Heart right ventricle (tissue), 16 donors: Measurements from ENCODE around the gene SYPL2. TPM values are rescaled to one million over a fixed set of nuclear protein-coding genes. Genes with fewer than 3 reads are reported as not detected.
A peak's percentile ranks its signal among the peaks of the same experiment; 100 is the strongest.

Source experiments
- ATAC-seq, 8 donors: fragments of 200-7000 bp; cut with Tn5 transposase; one replicate each; pipeline ENCODE4 v1.9.1; 2020; ENCODE audit warnings: mild to moderate bottlenecking in 8 of 8, moderate library complexity in 8 of 8, moderate number of reproducible peaks in 1 of 8
- DNase-seq, 2 donors: peaks; one replicate each; pipeline ENCODE4 v3.0.0-alpha.2; 2020
- H3K27ac ChIP-seq, 10 donors: fragments of 200-600 bp; sonication (generic) in 2 of 10; one replicate each; pipeline versions ENCODE4 v1.5.0 to v1.8.0; 2020 to 2022; ENCODE audit warnings: mild to moderate bottlenecking in 3 of 10
- H3K27me3 ChIP-seq, 7 donors: fragments of 200-600 bp; one replicate each; pipeline ENCODE4 v1.8.0; 2021 to 2022; ENCODE audit warnings: mild to moderate bottlenecking in 2 of 7
- H3K36me3 ChIP-seq, 9 donors: fragments of 200-600 bp; sonication (generic) in 1 of 9; one replicate each; pipeline versions ENCODE4 v1.5.0 to v1.8.0; 2020 to 2022; ENCODE audit warnings: mild to moderate bottlenecking in 2 of 9
- H3K4me1 ChIP-seq, 9 donors: fragments of 200-600 bp; sonication (generic) in 1 of 9; one replicate each; pipeline versions ENCODE4 v1.5.0 to v1.8.0; 2020 to 2022; ENCODE audit warnings: mild to moderate bottlenecking in 4 of 9
- H3K4me3 ChIP-seq, 10 donors: fragments of 200-600 bp; sonication (generic) in 2 of 10; one replicate each; pipeline versions ENCODE4 v1.5.0 to v1.8.0; 2020 to 2022; ENCODE audit warnings: mild to moderate bottlenecking in 7 of 10, moderate library complexity in 2 of 10
- H3K9me3 ChIP-seq, 11 donors: fragments of 200-600 bp in 10 of 11; sonication (generic) in 2 of 11; one replicate each; pipeline versions ENCODE4 v1.5.0 to v1.8.0; 2013 to 2022; ENCODE audit warnings: mild to moderate bottlenecking in 2 of 11, control low read depth in 1 of 11, moderate library complexity in 1 of 11
- CTCF ChIP-seq, 9 donors: fragments of 200-600 bp; sonication (generic) in 2 of 9; IDR thresholded peaks; one replicate each; pipeline versions ENCODE4 v1.5.0 to v1.8.0; 2021 to 2022; ENCODE audit warnings: antibody characterized with exemption in 9 of 9, mild to moderate bottlenecking in 5 of 9, moderate library complexity in 1 of 9
- WGBS, 2 donors: extraction: QIAGEN DNeasy Blood & Tissue Kit; methylation state at CpG; one replicate each; pipeline ENCODE4 v1.1.7; 2013; ENCODE audit warnings: inconsistent platforms in 1 of 2; 5-methylcytosine and 5-hydroxymethylcytosine counted together
- intact Hi-C, 10 donors: fragments of 100-400 bp; cut with DNase I; formaldehyde crosslinking; loops; one replicate each; pipeline versions ENCODE4 v1.11.1 to v1.14.2; 2022
- polyA plus RNA-seq, 2 donors: library from polyadenylated mRNA; stranded (reverse); fragments of 200-250 nt; gene quantifications; one replicate each; pipeline ENCODE4 v1.2.3, GENCODE V29; 2013
- total RNA-seq, 10 donors: library from RNA; stranded (reverse); fragmentation: NEBNext Ultra II Directional in 3 of 10; extraction: Animal tissue kit (Norgen Biotek cat#: 25700) in 3 of 10; gene quantifications; one replicate each; pipeline versions ENCODE4 v1.2.1 to v1.2.4, GENCODE V29; 2021 to 2023
- donor health status: Arrhythmogenic right ventricular cardiomyopathy.
- donor health status: ischemic (EF 13 %, LVEDD 7.1; RV severe dilation, severe dysfunction).
- donor health status: healthy with polysubstance abuse.
- donor health status: DM: no; HTN: yes; CAD: no.
- donor health status: DM: no; HTN: no; CAD: no.
- donor health status: ischemic (EF 25% LVEDD 6.9; RV normal size, moderate dysfunction).
- donor health status: ischemic (EF 25% LVEDD 5.7; RV mildly dilated, moderate dysfunction).
- donor health status: healthy.
- donor health status: DM: yes; HTN: yes; CAD: no.
- donor health status: Ischemic cardiomyopathy.
- donor health status: ischemic (EF 35%, LVEDD 5.7; RV mildly dilated, moderate dysfunction).
- donor health status: nonischemic (EF 11% LVEDD 7.7; RV severe dilation, severe dysfunction).
- donor health status: DM: yes; HTN: yes; CAD: no.
- donor health status: PGD.
- donor health status: ischemic (EF 29% LVEDD 5.4; RV normal size, mild dysfunction).
- donor health status: nonischemic (EF 23%, LVEDD 6.1; RV moderate dilation, normal function).

The SYPL2 gene
- total and polyA plus RNA-seq, 12 donors, result 15.0 to 47.3 (median 26.8) TPM

DNA sequence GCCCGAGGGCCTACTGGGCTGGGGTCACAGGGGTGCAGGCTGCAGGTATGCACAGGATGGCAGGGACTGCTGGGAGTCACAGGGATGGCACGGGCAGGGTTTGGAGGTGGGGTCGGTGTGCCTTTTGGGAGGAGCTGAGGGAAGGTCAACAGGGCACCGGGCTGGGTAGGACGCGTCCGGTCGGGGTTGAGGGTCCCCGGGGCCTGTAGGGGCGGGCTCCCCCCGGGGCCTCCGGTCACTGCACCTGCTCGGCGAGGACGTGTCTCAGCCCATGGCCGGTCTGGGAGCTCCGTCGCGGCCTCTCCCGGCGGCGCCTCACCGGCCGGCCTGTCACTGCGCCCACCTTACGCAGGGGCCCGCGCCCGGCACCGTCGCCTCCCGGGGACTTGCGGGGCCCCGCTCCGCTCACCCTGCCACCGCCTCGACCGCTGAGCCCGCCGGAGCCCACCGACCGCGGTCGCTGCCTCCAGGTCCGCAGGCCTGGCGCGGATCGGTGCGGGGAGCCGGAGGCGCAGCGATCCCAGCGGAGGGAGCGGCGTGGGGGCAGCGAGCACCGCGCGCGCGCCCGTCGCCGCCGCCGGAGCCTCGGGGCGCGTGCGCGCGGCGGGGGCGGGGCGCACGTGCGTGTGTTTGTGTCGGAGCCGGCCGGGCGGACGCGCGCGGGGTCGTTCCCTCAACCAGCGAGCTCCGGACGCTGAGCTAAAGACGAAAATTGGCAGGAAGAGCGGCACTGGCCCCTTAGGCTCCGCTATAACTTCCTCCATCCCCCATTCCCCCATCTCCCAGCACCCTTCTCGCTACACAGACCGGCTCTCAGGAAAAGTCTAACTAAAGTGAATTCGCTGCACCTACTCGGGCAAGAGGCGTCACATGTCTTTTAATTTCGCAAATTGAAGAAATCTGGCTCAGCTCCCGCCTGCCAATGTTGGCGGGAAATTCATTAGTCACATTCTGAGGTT is 43.1 kb downstream of the SYPL2 start, which contains the start of gene AMIGO1:
Gene AMIGO1, minus strand, starts transcription at position 552 of the 959 bp plus-strand sequence. CDS start 815 bp downstream, outside the sequence.
- DNase-seq (peak; percentile 56 to 67), ATAC-seq (peak; percentile 69 to 91 (median 78))
- peak within 1 kb of the TSS in 9 of 10 donors; percentile 47 to 78 (median 66) for H3K27ac ChIP-seq
- H3K36me3 ChIP-seq, result peaks cover 0 to 16% (median 0%) of the 10 kb centered on the region in 9 donors
- no peak for TF ChIP-seq CTCF (IDR thresholded peaks at IDR 0.05)
- peaks cover 0 to 18% (median 13%) of the 10 kb centered on the region in 9 donors for H3K4me1 ChIP-seq
- H3K4me3 ChIP-seq, result peak within 1 kb of the TSS; percentile 68 to 84 (median 73)
- 0 to 1% methylated on average over 68 to 100 of the region's 100 CpGs for WGBS, 2 donors
- H3K9me3 ChIP-seq, result no peaks in the 10 kb centered on the region
- intact Hi-C loops, result no loop called here
- peaks cover 0 to 5% (median 0%) of the 10 kb centered on the region in 7 donors for H3K27me3 ChIP-seq

DNA sequence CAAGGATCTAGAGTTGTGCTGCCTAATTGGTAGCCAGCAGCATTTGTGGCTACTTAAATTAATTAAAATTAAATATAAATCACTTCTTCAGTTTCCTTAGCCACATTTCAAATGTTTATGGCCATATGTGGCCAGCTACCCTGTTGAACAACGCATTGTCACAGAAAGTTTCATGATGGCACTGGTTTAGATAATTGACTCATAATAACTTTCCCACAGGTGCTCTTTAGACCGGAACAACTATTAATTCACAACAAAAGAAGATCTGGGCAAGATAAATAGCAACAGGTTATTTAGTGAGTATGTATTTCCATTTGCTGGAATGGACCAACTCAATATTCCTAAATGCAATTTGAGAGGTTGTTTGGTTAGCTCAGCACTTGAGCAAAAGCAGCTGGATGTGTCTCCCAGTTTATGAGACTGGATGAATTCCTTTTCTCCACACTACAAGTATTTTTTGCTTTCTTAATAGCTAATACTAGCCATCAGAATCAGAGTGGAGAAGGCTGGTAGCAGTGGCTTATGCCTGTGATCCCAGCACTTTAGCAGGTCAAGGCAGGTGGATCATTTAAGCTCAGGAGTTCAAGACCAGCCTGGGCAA is 46.9 kb downstream of the SYPL2 start:
- no peaks in the 10 kb centered on the region for H3K36me3 ChIP-seq
- H3K27me3 ChIP-seq, result peaks cover 0 to 5% (median 0%) of the 10 kb centered on the region in 7 donors
- no peak for DNase-seq
- TF ChIP-seq CTCF (IDR thresholded peaks at IDR 0.05), result no peak
- H3K9me3 ChIP-seq, result no peaks in the 10 kb centered on the region
- intact Hi-C loops, result no loop called here
- WGBS, 2 donors, result 90 to 92% methylated on average over 2 of the region's 2 CpGs
- H3K27ac ChIP-seq, result no peak overlapping the region
- H3K4me1 ChIP-seq, result peaks cover 0 to 17% (median 13%) of the 10 kb centered on the region in 9 donors
- no peak overlapping the region for H3K4me3 ChIP-seq
- no peak for ATAC-seq

DNA sequence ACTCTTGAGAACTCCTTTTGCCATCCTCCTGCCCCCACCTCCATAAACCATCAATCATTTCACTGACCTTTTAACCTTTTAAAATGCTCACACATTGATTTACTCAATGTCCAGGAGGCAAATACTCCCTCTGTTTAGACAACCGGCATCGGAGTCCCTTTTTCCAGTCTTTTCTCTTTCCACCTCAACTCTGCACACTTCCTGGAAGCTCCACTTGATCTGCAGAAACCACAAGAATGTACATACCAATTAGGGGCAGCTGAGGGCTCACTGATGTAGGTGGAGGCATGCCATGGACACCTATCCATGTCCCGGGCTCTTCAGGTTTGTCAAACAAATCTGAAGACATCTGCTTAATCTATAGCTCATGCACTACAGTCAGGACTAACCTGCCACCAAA is 48.5 kb downstream of the SYPL2 start:
- Histone ChIP-seq H3K4me3 (no peak overlapping the region), H3K4me1 (peaks cover 0 to 7% (median 3%) of the 10 kb centered on the region in 9 donors), H3K36me3 (no peaks in the 10 kb centered on the region), H3K9me3 (no peaks in the 10 kb centered on the region), H3K27me3 (peaks cover 0 to 5% (median 0%) of the 10 kb centered on the region in 7 donors), H3K27ac (no peak overlapping the region)
- no peak for DNase-seq
- intact Hi-C loops, result no loop called here
- ATAC-seq, result no peak
- no peak for TF ChIP-seq CTCF (IDR thresholded peaks at IDR 0.05)
- 90 to 93% methylated on average over 3 of the region's 3 CpGs for WGBS, 2 donors

DNA sequence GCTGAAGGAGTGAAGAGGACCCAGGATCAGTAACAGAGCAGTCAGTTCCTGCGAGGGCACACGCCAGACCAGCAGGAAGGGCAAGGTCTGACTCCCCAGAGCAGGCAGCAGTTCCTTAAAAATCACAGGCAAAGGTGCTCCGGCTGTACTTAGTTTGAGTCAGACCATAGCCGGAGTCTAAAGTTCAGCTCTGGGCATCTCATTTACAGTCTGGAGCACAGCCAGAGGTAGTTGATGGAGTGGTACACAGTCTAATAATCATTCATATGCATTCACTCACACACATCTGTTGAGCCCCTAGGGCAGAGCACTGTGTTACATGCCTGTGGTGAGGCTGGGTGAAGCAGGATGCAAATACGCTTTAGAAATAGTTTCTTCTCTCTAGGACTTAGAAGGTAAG is 50.5 kb downstream of the SYPL2 start:
- no peak for ATAC-seq
- intact Hi-C loops, result no loop called here
- TF ChIP-seq CTCF (IDR thresholded peaks at IDR 0.05), result no peak
- Histone ChIP-seq H3K27me3 (no peaks in the 10 kb centered on the region), H3K36me3 (no peaks in the 10 kb centered on the region), H3K4me1 (peaks cover 0 to 3% (median 0%) of the 10 kb centered on the region in 9 donors), H3K9me3 (no peaks in the 10 kb centered on the region), H3K4me3 (no peak overlapping the region), H3K27ac (no peak overlapping the region)
- no peak for DNase-seq
- 76 to 85% methylated on average over 5 of the region's 5 CpGs for WGBS, 2 donors
